Nasal cavity respiratory epithelium epithelial cell of viscerocranial mucosa (primary cell): ENCODE data around the gene MBTPS2. TPM values are rescaled to one million over a fixed set of nuclear protein-coding genes. Genes with fewer than 3 reads are reported as not detected.

Source experiments
- total RNA-seq: library from RNA; depleted of rRNA; stranded (reverse); fragments of >200 nt; gene quantifications from 2 replicates; pipeline ENCODE4 v1.2.3, GENCODE V29; 2014

The MBTPS2 gene
- 6.5 and 13.0 TPM in 2 replicates for total RNA-seq

GRCh38 chrX:21839334-21840192 lies at the start of gene MBTPS2:
MBTPS2 (plus strand) TSS chrX:21839617; CDS start chrX:21839735, 118 bp downstream.

GRCh38 chrX:21855937-21856415 lies 16.6 kb downstream of the MBTPS2 start, which contains the start of gene YY2:
YY2 (plus strand) TSS chrX:21855987; CDS start chrX:21856485, 498 bp downstream.

Other genes starting within 250 kb of the MBTPS2 start
- gene KLHL34, start 181.3 kb upstream of the MBTPS2 start, total RNA-seq = under 0.01 and 0.34 TPM in 2 replicates
- not detected in 2 replicates for gene SMPX, start 81.5 kb upstream of the MBTPS2 start, total RNA-seq
- gene YY2, start 16.4 kb downstream of the MBTPS2 start, total RNA-seq = 0.68 and 5.4 TPM in 2 replicates
- gene SMS, start 101.1 kb downstream of the MBTPS2 start, total RNA-seq = 173 and 188 TPM in 2 replicates
- gene PHEX, start 192.7 kb downstream of the MBTPS2 start, total RNA-seq = 1.7 and 3.4 TPM in 2 replicates